Inferior parietal cortex (tissue), 1 donor: ENCODE measurements around the gene SLC5A10.
"Not testable (repeated sequence)": the region's sequence is repeated elsewhere in the genome, so short reads cannot be mapped to it uniquely, and the experiment has no call there.

Experiments
- DNase-seq: peaks from one replicate; pipeline ENCODE4 v3.0.0-alpha.2; 2016; ENCODE audit errors: extremely low spot score

Gene SLC5A10

GRCh38 chr17:18951941-18952842 is at the start of gene SLC5A10:
SLC5A10 (plus strand) TSS chr17:18952165; CDS start chr17:18952206, 41 bp downstream.
- no peak for DNase-seq

GRCh38 chr17:18904482-18904881 is 47.5 kb upstream of the SLC5A10 start:
- no peak for DNase-seq

GRCh38 chr17:18905226-18905625 is 46.7 kb upstream of the SLC5A10 start:
- DNase-seq = no peak

GRCh38 chr17:18910326-18910725 is 41.6 kb upstream of the SLC5A10 start:
- no peak for DNase-seq

GRCh38 chr17:18910881-18911280 is 41.1 kb upstream of the SLC5A10 start:
- no peak for DNase-seq

- DNase-seq = no peak
These were observed 35.0 kb upstream of the SLC5A10 start for GRCh38 chr17:18916816-18917500.

GRCh38 chr17:18917506-18918032 is 34.4 kb upstream of the SLC5A10 start:
- DNase-seq = no peak

- no peak for DNase-seq
These were observed 32.0 kb upstream of the SLC5A10 start for GRCh38 chr17:18919963-18920362.

- DNase-seq = no peak
These were observed 31.0 kb upstream of the SLC5A10 start for GRCh38 chr17:18920911-18921441.

- no peak for DNase-seq
These were observed 30.5 kb upstream of the SLC5A10 start for GRCh38 chr17:18921485-18921884.

- peak; percentile 15 for DNase-seq
These were observed 30.0 kb upstream of the SLC5A10 start for GRCh38 chr17:18921912-18922451.

- DNase-seq = not testable (repeated sequence)
These were observed 29.4 kb upstream of the SLC5A10 start for GRCh38 chr17:18922596-18922995.

- no peak for DNase-seq
These were observed 26.8 kb upstream of the SLC5A10 start for GRCh38 chr17:18925187-18925586.

GRCh38 chr17:18928628-18929125 is 23.3 kb upstream of the SLC5A10 start:
- DNase-seq = no peak

GRCh38 chr17:18932360-18933055 is 19.5 kb upstream of the SLC5A10 start:
- DNase-seq = no peak

- no peak for DNase-seq
These were observed 18.6 kb upstream of the SLC5A10 start for GRCh38 chr17:18933102-18934058.

GRCh38 chr17:18937981-18938691 is 13.8 kb upstream of the SLC5A10 start:
- DNase-seq = no peak

GRCh38 chr17:18938692-18939023 is 13.3 kb upstream of the SLC5A10 start:
- no peak for DNase-seq

- DNase-seq = no peak
These were observed 7.3 kb upstream of the SLC5A10 start for GRCh38 chr17:18944646-18945045.

GRCh38 chr17:18946536-18946935 is 5.4 kb upstream of the SLC5A10 start:
- DNase-seq = no peak
